Activated CD4-positive, alpha-beta memory T cell treated with anti-CD3 and anti-CD28 coated beads for 36 hours (primary cell): Measurements from ENCODE around the gene GSTT2B. TPM values are rescaled to one million over a fixed set of nuclear protein-coding genes. Genes with fewer than 3 reads are reported as not detected.
"Not testable (repeated sequence)": the region's sequence is repeated elsewhere in the genome, so short reads cannot be mapped to it uniquely, and the experiment has no call there.

Experiments used
- CTCF ChIA-PET: fragments of 350-600 bp; sonication (Branson Sonifier 250); formaldehyde crosslinking; loops from one replicate; lab custom pipeline; 2021; ENCODE audit warnings: antibody characterized with exemption, inconsistent platforms; lab: Charles Lee
- POLR2A ChIA-PET: fragments of 350-600 bp; sonication (Branson Sonifier 250); formaldehyde crosslinking; loops from one replicate; lab custom pipeline; 2021; ENCODE audit warnings: antibody characterized with exemption; lab: Charles Lee
- DNase-seq: peaks from one replicate; pipeline ENCODE4 v3.0.0-alpha.2; 2020
- H3K27ac Mint-ChIP-seq: one replicate; pipeline ENCODE4 v1.8.0; 2021; ENCODE audit warnings: mixed read lengths
- H3K27me3 Mint-ChIP-seq: one replicate; pipeline ENCODE4 v1.8.0; 2021; ENCODE audit warnings: mixed read lengths
- H3K36me3 Mint-ChIP-seq: one replicate; pipeline ENCODE4 v1.8.0; 2021; ENCODE audit warnings: mixed read lengths
- H3K4me1 Mint-ChIP-seq: one replicate; pipeline ENCODE4 v1.8.0; 2021; ENCODE audit warnings: low read depth, mixed read lengths
- H3K4me3 Mint-ChIP-seq: one replicate; pipeline ENCODE4 v1.8.0; 2021; ENCODE audit warnings: mild to moderate bottlenecking, mixed read lengths
- H3K9me3 Mint-ChIP-seq: one replicate; pipeline ENCODE4 v1.8.0; 2021; ENCODE audit warnings: mixed read lengths
- intact Hi-C: fragments of 100-400 bp; cut with micrococcal nuclease; formaldehyde crosslinking; loops from one replicate; pipeline ENCODE4 v1.15.1; 2023
- total RNA-seq, 2 experiments: library from RNA; stranded (reverse); gene quantifications; one replicate each; pipeline ENCODE4 v1.2.3, GENCODE V29; 2021

GSTT2B gene
- total RNA-seq, 2 experiments from 2014 or later: 0.33 TPM; not detected in 1

GRCh38 chr22:23921586-23922201 lies 39.3 kb downstream of the GSTT2B start:
- H3K4me3 Mint-ChIP-seq, DNase-seq, H3K27me3 Mint-ChIP-seq, H3K27ac Mint-ChIP-seq, POLR2A ChIA-PET, intact Hi-C loops, H3K4me1 Mint-ChIP-seq: not testable (repeated sequence)
- CTCF ChIA-PET: interaction anchor here (1.1 kb wide), 1 partner anchor 27 kb away, joined by 4 read pairs; the partner anchor contains the start of gene MIF
- H3K36me3 Mint-ChIP-seq: peaks cover 23% of the 10 kb centered on the region
- H3K9me3 Mint-ChIP-seq: peaks cover 14% of the 10 kb centered on the region

GRCh38 chr22:23920267-23920611 lies 40.8 kb downstream of the GSTT2B start:
- H3K27ac Mint-ChIP-seq, H3K9me3 Mint-ChIP-seq, H3K27me3 Mint-ChIP-seq, H3K4me3 Mint-ChIP-seq, DNase-seq, H3K4me1 Mint-ChIP-seq, POLR2A ChIA-PET, intact Hi-C loops: not testable (repeated sequence)
- CTCF ChIA-PET: interaction anchor here (0.6 to 0.7 kb wide), 2 partner anchors 26 to 1900 kb away, joined by 3 read pairs; partner anchors contain the start of gene MIF
- H3K36me3 Mint-ChIP-seq: peaks cover 12% of the 10 kb centered on the region

- intact Hi-C loops: loop anchor here (10.0 kb wide), 1 partner anchor 640 kb away; the partner anchor contains the start of genes GUCD1 and SNRPD3
- no peaks in the 10 kb centered on the region for H3K27me3 Mint-ChIP-seq
- POLR2A ChIA-PET: no interaction called here
- H3K4me3 Mint-ChIP-seq: no peak overlapping the region
- no peaks in the 10 kb centered on the region for H3K9me3 Mint-ChIP-seq
- CTCF ChIA-PET: no interaction called here
- DNase-seq: no peak
- H3K4me1 Mint-ChIP-seq: peaks cover 15% of the 10 kb centered on the region
- no peaks in the 10 kb centered on the region for H3K36me3 Mint-ChIP-seq
- no peak overlapping the region for H3K27ac Mint-ChIP-seq
Measured at GRCh38 chr22:23915290-23915689, 45.7 kb downstream of the GSTT2B start.

- Mint-ChIP-seq H3K4me3 (peak overlapping the region; percentile 92), H3K36me3 (no peaks in the 10 kb centered on the region), H3K9me3 (no peaks in the 10 kb centered on the region), H3K27ac (peak overlapping the region; percentile 97), H3K4me1 (peaks cover 15% of the 10 kb centered on the region), H3K27me3 (no peaks in the 10 kb centered on the region)
- DNase-seq: peak; percentile 100
- intact Hi-C loops: loop anchor here (1.0 to 10.0 kb wide), 3 partner anchors 20 to 641 kb away; partner anchors contain the start of genes GUCD1, MIF and SNRPD3
- CTCF ChIA-PET: interaction anchor here (0.6 to 2.6 kb wide), 6 partner anchors 18 to 315 kb away, joined by 3 to 18 read pairs (median 4); partner anchors contain the start of gene MIF
- POLR2A ChIA-PET: interaction anchor here (0.6 to 2.2 kb wide), 12 partner anchors 11 to 197 kb away, joined by 3 to 56 read pairs (median 6); partner anchors contain the start of genes CABIN1, MIF, SLC2A11 and SMARCB1
Measured at GRCh38 chr22:23913661-23914353, 47.2 kb downstream of the GSTT2B start.

- DNase-seq: peak; percentile 55
- POLR2A ChIA-PET: interaction anchor here (0.8 to 2.2 kb wide), 9 partner anchors 10 to 126 kb away, joined by 3 to 56 read pairs (median 6); partner anchors contain the start of genes CABIN1, MIF, SLC2A11 and SMARCB1
- Mint-ChIP-seq H3K4me3 (peak overlapping the region; percentile 92), H3K4me1 (peaks cover 15% of the 10 kb centered on the region), H3K27ac (peak overlapping the region; percentile 97), H3K27me3 (no peaks in the 10 kb centered on the region), H3K9me3 (no peaks in the 10 kb centered on the region), H3K36me3 (no peaks in the 10 kb centered on the region)
- intact Hi-C loops: loop anchor here (10.0 kb wide), 1 partner anchor 642 kb away; the partner anchor contains the start of genes GUCD1 and SNRPD3
- CTCF ChIA-PET: interaction anchor here (0.9 to 2.6 kb wide), 6 partner anchors 17 to 64 kb away, joined by 3 to 18 read pairs (median 4); partner anchors contain the start of gene MIF
Measured at GRCh38 chr22:23913306-23913660, 47.7 kb downstream of the GSTT2B start.

GRCh38 chr22:23912293-23912903 lies 48.6 kb downstream of the GSTT2B start:
- Mint-ChIP-seq H3K9me3 (no peaks in the 10 kb centered on the region), H3K36me3 (no peaks in the 10 kb centered on the region), H3K4me1 (peaks cover 15% of the 10 kb centered on the region), H3K27me3 (no peaks in the 10 kb centered on the region), H3K4me3 (no peak overlapping the region), H3K27ac (no peak overlapping the region)
- DNase-seq: no peak
- intact Hi-C loops: loop anchor here (10.0 kb wide), 1 partner anchor 642 kb away; the partner anchor contains the start of genes GUCD1 and SNRPD3
- POLR2A ChIA-PET: interaction anchor here (2.0 to 2.2 kb wide), 3 partner anchors 18 to 100 kb away, joined by 5 to 56 read pairs (median 9); partner anchors contain the start of genes MIF and SLC2A11
- CTCF ChIA-PET: interaction anchor here (1.1 to 2.6 kb wide), 2 partner anchors 17 to 18 kb away, joined by 5 to 18 read pairs; partner anchors contain the start of gene MIF

GRCh38 chr22:23911318-23911980 lies 49.5 kb downstream of the GSTT2B start:
- intact Hi-C loops: loop anchor here (10.0 kb wide), 1 partner anchor 643 kb away; the partner anchor contains the start of genes GUCD1 and SNRPD3
- Mint-ChIP-seq H3K36me3 (no peaks in the 10 kb centered on the region), H3K27me3 (no peaks in the 10 kb centered on the region), H3K4me1 (peaks cover 15% of the 10 kb centered on the region), H3K27ac (no peak overlapping the region), H3K4me3 (no peak overlapping the region), H3K9me3 (no peaks in the 10 kb centered on the region)
- DNase-seq: no peak
- ChIA-PET POLR2A (interaction anchor here (1.0 to 2.1 kb wide), 2 partner anchors 17 to 101 kb away, joined by 3 to 5 read pairs; partner anchors contain the start of gene MIF), CTCF (interaction anchor here (1.8 to 2.6 kb wide), 2 partner anchors 17 kb away, joined by 5 to 18 read pairs; partner anchors contain the start of gene MIF)

GRCh38 chr22:23910496-23911190 lies 50.4 kb downstream of the GSTT2B start:
- no peaks in the 10 kb centered on the region for H3K9me3 Mint-ChIP-seq
- no peak overlapping the region for H3K4me3 Mint-ChIP-seq
- ChIA-PET CTCF (interaction anchor here (1.1 to 1.8 kb wide), 3 partner anchors 12 to 61 kb away, joined by 3 to 5 read pairs (median 4); partner anchors contain the start of gene MIF), POLR2A (interaction anchor here (1.0 to 1.6 kb wide), 2 partner anchors 16 kb away, joined by 3 to 5 read pairs; partner anchors contain the start of gene MIF)
- peaks cover 15% of the 10 kb centered on the region for H3K4me1 Mint-ChIP-seq
- no peaks in the 10 kb centered on the region for H3K36me3 Mint-ChIP-seq
- no peak overlapping the region for H3K27ac Mint-ChIP-seq
- no peak for DNase-seq
- intact Hi-C loops: loop anchor here (10.0 kb wide), 1 partner anchor 644 kb away; the partner anchor contains the start of genes GUCD1 and SNRPD3
- no peaks in the 10 kb centered on the region for H3K27me3 Mint-ChIP-seq

- no peak for DNase-seq
- Mint-ChIP-seq H3K27me3 (no peaks in the 10 kb centered on the region), H3K4me3 (no peak overlapping the region), H3K9me3 (no peaks in the 10 kb centered on the region), H3K4me1 (peaks cover 10% of the 10 kb centered on the region), H3K36me3 (no peaks in the 10 kb centered on the region), H3K27ac (no peak overlapping the region)
- CTCF ChIA-PET: interaction anchor here (1.1 to 1.8 kb wide), 3 partner anchors 10 to 60 kb away, joined by 3 to 5 read pairs (median 4); partner anchors contain the start of gene MIF
- intact Hi-C loops: no loop called here
- POLR2A ChIA-PET: interaction anchor here (0.7 to 1.6 kb wide), 2 partner anchors 13 to 15 kb away, joined by 3 to 5 read pairs; partner anchors contain the start of gene MIF
Measured at GRCh38 chr22:23909296-23909898, 51.6 kb downstream of the GSTT2B start.
